GM12878 (cell line): ENCODE data around the gene PPP1R1C. TPM values are rescaled to one million over a fixed set of nuclear protein-coding genes. Genes with fewer than 3 reads are reported as not detected.

Experiments used
- ATAC-seq: fragments of 200-7000 bp; cut with Tn5 transposase; 3 replicates; pipeline ENCODE4 v1.9.1; 2020; ENCODE audit warnings: mild to moderate bottlenecking, moderate library complexity
- BruUV-seq: library from RNA; stranded (reverse); fragments of 400-500 nt; replicated peaks from 2 replicates; lab custom pipeline; 2021; lab: Mats Ljungman, UMichigan
- CTCF ChIA-PET: fragments of 300-600 bp; sonication (Branson Sonifier 250); formaldehyde crosslinking; extraction: SDS; loops from one replicate; lab custom pipeline; 2021; ENCODE audit warnings: inconsistent platforms; lab: Yijun Ruan, JAX
- POLR2A ChIA-PET: fragments of 350-600 bp; formaldehyde crosslinking; extraction: SDS; loops from one replicate; lab custom pipeline; 2021; ENCODE audit warnings: inconsistent platforms; lab: Charles Lee
- RAD21 ChIA-PET: fragments of 300-600 bp; sonication (Branson Sonifier 250); formaldehyde crosslinking; loops from one replicate; lab custom pipeline; 2023; ENCODE audit warnings: antibody characterized with exemption; ENCODE audit not compliant: unreplicated experiment; lab: Charles Lee
- SMC1A ChIA-PET: fragments of 300-600 bp; sonication (Branson Sonifier 250); formaldehyde crosslinking; loops from one replicate; lab custom pipeline; 2023; ENCODE audit not compliant: unreplicated experiment, uncharacterized antibody; lab: Charles Lee
- DNase-seq: peaks from one replicate; pipeline ENCODE4 v3.0.0-alpha.2; 2011; ENCODE audit warnings: low read depth, low spot score
- FAIRE-seq: peaks from 3 replicates; lab custom pipeline; 2011; peaks lifted over from hg19 to GRCh38; lab: Jason Lieb, UNC
- H2AFZ ChIP-seq: 2 replicates; pipeline ENCODE4 v1.6.0; 2011; ENCODE audit warnings: low read depth, low read length, control low read depth; ENCODE audit not compliant: control insufficient read depth
- H3K27ac ChIP-seq: 2 replicates; pipeline ENCODE4 v1.5.1; 2011; ENCODE audit warnings: control low read depth; ENCODE audit not compliant: control insufficient read depth, insufficient read depth
- H3K27me3 ChIP-seq, 2 experiments: replicated peaks in 1 of 2; 2 replicates each; pipeline versions ENCODE4 v1.6.0 to v1.6.1; 2011; ENCODE audit warnings: low read length in 1 of 2; ENCODE audit not compliant: control insufficient read depth in 2 of 2, insufficient read depth in 2 of 2
- H3K36me3 ChIP-seq, 2 experiments: 2 replicates each; pipeline ENCODE4 v1.5.1; 2011; ENCODE audit warnings: low read length in 1 of 2; ENCODE audit not compliant: control insufficient read depth in 2 of 2, insufficient read depth in 2 of 2
- H3K4me1 ChIP-seq: 2 replicates; pipeline ENCODE4 v1.6.1; 2011; ENCODE audit warnings: mild to moderate bottlenecking, low read length, moderate library complexity, mixed read lengths; ENCODE audit not compliant: control insufficient read depth, insufficient read depth
- H3K4me2 ChIP-seq: 2 replicates; pipeline ENCODE4 v1.6.0; 2011; ENCODE audit warnings: control low read depth; ENCODE audit not compliant: control insufficient read depth, insufficient read depth
- H3K4me3 ChIP-seq: fragments of 200-600 bp; sonication (generic); 2 replicates; pipeline ENCODE4 v1.5.1; 2016
- H3K79me2 ChIP-seq: 2 replicates; pipeline ENCODE4 v1.6.0; 2011; ENCODE audit warnings: low read length; ENCODE audit not compliant: control insufficient read depth, insufficient read depth
- H3K9ac ChIP-seq: 2 replicates; pipeline ENCODE4 v1.8.0; 2011; ENCODE audit warnings: low read length, control low read depth, mixed read lengths; ENCODE audit not compliant: control insufficient read depth, insufficient read depth
- H3K9me3 ChIP-seq: replicated peaks from 3 replicates; pipeline ENCODE4 v1.5.1; 2011; ENCODE audit warnings: mild to moderate bottlenecking, low read length; ENCODE audit not compliant: control insufficient read depth, insufficient read depth
- H4K20me1 ChIP-seq: 2 replicates; pipeline ENCODE4 v1.6.0; 2011; ENCODE audit not compliant: control insufficient read depth, insufficient read depth
- CEBPB ChIP-seq, 2 experiments: fragments of 150-350 bp in 1 of 2; IDR thresholded peaks; 2 replicates each; pipeline ENCODE4 v1.6.1; 2012 to 2014; ENCODE audit warnings: low read depth in 2 of 2, low read length in 2 of 2, borderline replicate concordance in 1 of 2, inconsistent platforms in 1 of 2
- CHD2 ChIP-seq: IDR thresholded peaks from 2 replicates; pipeline ENCODE4 v1.6.1; 2011; ENCODE audit warnings: low read depth, low read length, improper control_type of control experiment, borderline replicate concordance
- MEF2A ChIP-seq: IDR thresholded peaks from 2 replicates; pipeline ENCODE4 v1.6.1; 2011; ENCODE audit warnings: low read depth, mild to moderate bottlenecking, low read length, moderate library complexity; ENCODE audit not compliant: insufficient read depth
- NBN ChIP-seq: fragments of 450-650 bp; IDR thresholded peaks from 2 replicates; pipeline ENCODE4 v1.6.1; 2016
- TBL1XR1 ChIP-seq: IDR thresholded peaks from 2 replicates; pipeline ENCODE4 v1.6.1; 2012; ENCODE audit warnings: low read depth, low read length, improper control_type of control experiment
- ZBTB33 ChIP-seq: fragments of 450-650 bp; IDR thresholded peaks from 2 replicates; pipeline ENCODE4 v1.6.1; 2017; ENCODE audit warnings: mild to moderate bottlenecking
- WGBS: methylation state at CpG from one replicate; pipeline ENCODE4 v1.1.6; 2016; ENCODE audit warnings: low lambda C conversion rate; ENCODE audit not compliant: insufficient replicate concordance, insufficient coverage; ENCODE audit errors: missing lambda C conversion rate; 5-methylcytosine and 5-hydroxymethylcytosine counted together
- in situ Hi-C: fragments of 300-500 bp; cut with MboI; formaldehyde crosslinking; loops from 9 replicates; pipeline ENCODE4 v1.14.3; 2018; ENCODE audit warnings: mixed read lengths
- intact Hi-C: fragments of 100-400 bp; cut with micrococcal nuclease; formaldehyde crosslinking; loops from one replicate; pipeline ENCODE4 v1.14.2; 2022; ENCODE audit not compliant: unreplicated experiment
- polyA plus RNA-seq, 11 experiments: library from polyadenylated mRNA; depleted of rRNA in 4 of 11; unstranded in 6 of 11; stranded (reverse) in 5 of 11; fragments of >200 nt; fragmentation: Nextera tagmentation in 4 of 11; fragmentation: Illumina TruSeq in 1 of 11; extraction: Ambion mirVana in 4 of 11; extraction: Trizol in 1 of 11; gene quantifications; 1 replicate in 1 of 11; 2 replicates in 10 of 11; pipeline versions ENCODE4 v1.2.1 to v1.2.3, GENCODE V29; 2011 to 2016; ENCODE audit warnings: inconsistent platforms in 2 of 11, missing spikeins in 2 of 11, low read depth in 1 of 11
- total RNA-seq, 4 experiments: library from RNA; depleted of rRNA in 3 of 4; stranded (reverse); fragments of >200 nt in 3 of 4; fragmentation: Illumina TruSeq in 1 of 4; extraction: Trizol in 1 of 4; gene quantifications; 2 replicates each; pipeline versions ENCODE4 v1.2.1 to v1.2.3, GENCODE V29; 2013 to 2021

The PPP1R1C gene
- total and polyA plus RNA-seq, 10 of the 15 experiments (the other 5 are each of a cell fraction or from before 2014, with no cell fraction given): 0.11 TPM; not detected in 9

- CTCF ChIA-PET: interaction anchor here (0.7 kb wide), 1 partner anchor 10 kb away, joined by 3 read pairs; no protein-coding TSS in a partner anchor
- WGBS: 92% methylated on average over 2 of the region's 2 CpGs
- in situ Hi-C loops: no loop called here
- Histone ChIP-seq H3K79me2 (no peaks in the 10 kb centered on the region), H3K9me3 (no peaks in the 10 kb centered on the region), H3K4me1 (no peaks in the 10 kb centered on the region), H3K36me3 (no peaks in the 10 kb centered on the region), H3K4me2 (no peak overlapping the region), H3K27me3 (0 out of 4 replicates have a peak, but pooled peaks cover 0 to 1% of the 10 kb centered on the region in 2 experiments), H3K9ac (no peak overlapping the region), H2AFZ (no peak overlapping the region), H3K27ac (no peak overlapping the region), H4K20me1 (no peaks in the 10 kb centered on the region), H3K4me3 (no peak overlapping the region)
- POLR2A ChIA-PET: no interaction called here
- no TSS peak for BruUV-seq
- FAIRE-seq: no peak
- RAD21 ChIA-PET: no interaction called here
- SMC1A ChIA-PET: no interaction called here
- no peak for DNase-seq
- ATAC-seq: no peak
- TF ChIP-seq NBN (no peak), ZBTB33 (no peak), TBL1XR1 (no peak), CEBPB (IDR thresholded peaks at IDR 0.05; ENCODE audit: borderline replicate concordance in 1 of 2, low read depth in 2 of 2, low read length in 2 of 2) (no peak), CHD2 (no peak), MEF2A (no peak)
- intact Hi-C loops: no loop called here
These were observed 42.1 kb upstream of the PPP1R1C start for GRCh38 chr2:181943411-181944124.
